SK-N-SH (cell line): ENCODE results near the gene KRT2. TPM values are rescaled to one million over a fixed set of nuclear protein-coding genes. Genes with fewer than 3 reads are reported as not detected.

Source experiments
- CTCF ChIA-PET: fragments of 300-600, 350-600 bp; formaldehyde crosslinking; extraction: SDS; loops from one replicate; lab custom pipeline; 2021; lab: Yijun Ruan, JAX
- POLR2A ChIA-PET: fragments of 350-600 bp; sonication (Branson Sonifier 250); formaldehyde crosslinking; extraction: SDS; loops from one replicate; lab custom pipeline; 2020; ENCODE audit warnings: antibody characterized with exemption, inconsistent platforms; lab: Yijun Ruan, JAX
- DNase-seq: peaks from one replicate; pipeline ENCODE4 v3.0.0; 2012
- H2AFZ ChIP-seq: fragments of 200-600 bp; sonication (generic); 2 replicates; pipeline ENCODE4 v1.8.1; 2016; ENCODE audit warnings: antibody characterized with exemption, mild to moderate bottlenecking, low read depth
- H3F3A ChIP-seq: fragments of 200-600 bp; sonication (generic); replicated peaks from 2 replicates; pipeline ENCODE3; 2016; ENCODE audit warnings: antibody characterized with exemption, mild to moderate bottlenecking; ENCODE audit not compliant: insufficient read depth
- H3K27ac ChIP-seq, 2 experiments: fragments of 200-500 bp in 1 of 2; fragments of 200-600 bp in 1 of 2; sonication (Bioruptor generic) in 1 of 2; sonication (generic), shearing (Covaris generic) in 1 of 2; 2 replicates each; pipeline versions ENCODE4 v1.5.1 to v1.6.1; 2014 to 2016; ENCODE audit warnings: low read depth in 2 of 2, inconsistent platforms in 1 of 2, low read length in 1 of 2, mild to moderate bottlenecking in 1 of 2, mixed read lengths in 1 of 2
- H3K27me3 ChIP-seq: fragments of 200-600 bp; sonication (generic), shearing (Covaris generic); 2 replicates; pipeline ENCODE4 v1.6.1; 2016; ENCODE audit warnings: mixed run types; ENCODE audit not compliant: insufficient read depth
- H3K36me3 ChIP-seq, 2 experiments: fragments of 200-500 bp in 1 of 2; fragments of 200-600 bp in 1 of 2; sonication (Bioruptor generic) in 1 of 2; sonication (generic) in 1 of 2; replicated peaks in 1 of 2; 2 replicates each; pipeline versions ENCODE3 to v1.5.1; 2014 to 2016; ENCODE audit warnings: low read length in 1 of 2, mild to moderate bottlenecking in 1 of 2; ENCODE audit not compliant: insufficient read depth in 2 of 2, control insufficient read depth in 1 of 2
- H3K4me1 ChIP-seq, 2 experiments: fragments of 200-500 bp in 1 of 2; fragments of 200-600 bp in 1 of 2; sonication (Bioruptor generic) in 1 of 2; sonication (generic), shearing (Covaris generic) in 1 of 2; 2 replicates each; pipeline versions ENCODE4 v1.5.1 to v1.6.1; 2014 to 2016; ENCODE audit warnings: low read depth in 1 of 2, low read length in 1 of 2, mixed run types in 1 of 2; ENCODE audit not compliant: insufficient read depth in 2 of 2, control insufficient read depth in 1 of 2
- H3K4me2 ChIP-seq: fragments of 200-600 bp; sonication (generic), shearing (Covaris generic); 2 replicates; pipeline ENCODE4 v1.6.1; 2017; ENCODE audit warnings: mixed run types
- H3K4me3 ChIP-seq, 2 experiments: fragments of 200-500 bp in 1 of 2; fragments of 200-600 bp in 1 of 2; sonication (Bioruptor generic) in 1 of 2; sonication (generic), shearing (Covaris generic) in 1 of 2; 2 replicates each; pipeline versions ENCODE4 v1.5.1 to v1.8.1; 2014 to 2016; ENCODE audit warnings: low read depth in 2 of 2, inconsistent platforms in 1 of 2, low read length in 1 of 2, mild to moderate bottlenecking in 1 of 2, mixed read lengths in 1 of 2, moderate library complexity in 1 of 2
- H3K79me2 ChIP-seq: fragments of 200-600 bp; sonication (generic); 2 replicates; pipeline ENCODE4 v1.8.1; 2017; ENCODE audit warnings: mild to moderate bottlenecking; ENCODE audit not compliant: insufficient read depth
- H3K9ac ChIP-seq: fragments of 200-600 bp; sonication (generic); 2 replicates; pipeline ENCODE4 v1.6.1; 2017; ENCODE audit warnings: mixed run types
- H3K9me2 ChIP-seq: fragments of 200-600 bp; sonication (generic); 2 replicates; pipeline ENCODE4 v1.6.1; 2017; ENCODE audit warnings: mixed run types
- H3K9me3 ChIP-seq: fragments of 200-600 bp; sonication (generic); 2 replicates; pipeline ENCODE4 v1.6.1; 2017; ENCODE audit warnings: mixed run types, mild to moderate bottlenecking, moderate library complexity
- H4K20me1 ChIP-seq: fragments of 200-600 bp; sonication (generic); 2 replicates; pipeline ENCODE4 v1.6.1; 2017; ENCODE audit warnings: mild to moderate bottlenecking, mixed run types; ENCODE audit not compliant: insufficient read depth
- CTCF ChIP-seq: fragments of 200-600 bp; sonication (generic); IDR thresholded peaks from 2 replicates; pipeline ENCODE4 v1.6.1; 2017; ENCODE audit warnings: antibody characterized with exemption, mild to moderate bottlenecking, moderate library complexity
- FOSL2 ChIP-seq: IDR thresholded peaks from 2 replicates; pipeline ENCODE4 v1.4.0; 2012; ENCODE audit warnings: low read depth, mild to moderate bottlenecking, moderate library complexity, borderline replicate concordance
- FOXJ3 ChIP-seq: sonication (generic); formaldehyde crosslinking; IDR thresholded peaks from 2 replicates; pipeline ENCODE4 v1.5.1; 2020; ENCODE audit warnings: mild to moderate bottlenecking, missing genetic modification reagents
- GATA2 ChIP-seq: sonication (generic); formaldehyde crosslinking; IDR thresholded peaks from 2 replicates; pipeline ENCODE4 v1.5.0; 2020; ENCODE audit warnings: mild to moderate bottlenecking, missing genetic modification reagents
- JUND ChIP-seq: IDR thresholded peaks from 2 replicates; pipeline ENCODE4 v1.4.0; 2012
- NRF1 ChIP-seq: IDR thresholded peaks from 2 replicates; pipeline ENCODE4 v1.6.1; 2012; ENCODE audit warnings: low read depth, mild to moderate bottlenecking, low read length
- POLR2AphosphoS5 ChIP-seq: IDR thresholded peaks from 2 replicates; pipeline ENCODE4 v1.6.1; 2012; ENCODE audit warnings: low read depth, low read length
- RAD21 ChIP-seq: IDR thresholded peaks from 2 replicates; pipeline ENCODE4 v1.6.1; 2012; ENCODE audit warnings: mild to moderate bottlenecking, low read length
- RFX5 ChIP-seq: IDR thresholded peaks from 2 replicates; pipeline ENCODE4 v1.6.1; 2012; ENCODE audit warnings: mild to moderate bottlenecking, improper control_type of control experiment, low read length
- RXRA ChIP-seq: IDR thresholded peaks from 2 replicates; pipeline ENCODE4 v1.4.0; 2012; ENCODE audit warnings: low read depth, mild to moderate bottlenecking, borderline replicate concordance
- SMC3 ChIP-seq: IDR thresholded peaks from 2 replicates; pipeline ENCODE4 v1.6.1; 2012; ENCODE audit warnings: low read depth, low read length, improper control_type of control experiment
- TEAD4 ChIP-seq: IDR thresholded peaks from 2 replicates; pipeline ENCODE4 v1.4.0; 2012; ENCODE audit warnings: mild to moderate bottlenecking, borderline replicate concordance; ENCODE audit not compliant: insufficient read depth
- USF1 ChIP-seq: IDR thresholded peaks from 2 replicates; pipeline ENCODE4 v1.4.0; 2012; ENCODE audit warnings: low read depth, borderline replicate concordance
- USF2 ChIP-seq: fragments of 150-350 bp; IDR thresholded peaks from 2 replicates; pipeline ENCODE4 v1.6.1; 2017; ENCODE audit warnings: antibody characterized with exemption, low read length, low read depth, borderline replicate concordance
- ZBTB33 ChIP-seq: IDR thresholded peaks from 2 replicates; pipeline ENCODE4 v1.4.0; 2012; ENCODE audit warnings: low read depth, borderline replicate concordance
- WGBS: methylation state at CpG from one replicate; pipeline ENCODE4 v1.1.6; 2017; ENCODE audit warnings: low lambda C conversion rate; 5-methylcytosine and 5-hydroxymethylcytosine counted together
- polyA plus RNA-seq, 3 experiments: library from polyadenylated mRNA; depleted of rRNA; stranded (reverse); fragments of >200 nt; gene quantifications; 2 replicates each; pipeline ENCODE4 v1.2.3, GENCODE V29; 2012
- TF ChIP-seq, protein P1 (sequence below): fragments of 150-350 bp; IDR thresholded peaks from 2 replicates; pipeline ENCODE4 v1.6.1; 2016; ENCODE audit warnings: mild to moderate bottlenecking, low read depth, low read length
- TF ChIP-seq, protein P2 (sequence below): IDR thresholded peaks from 2 replicates; pipeline ENCODE4; 2012
- TF ChIP-seq, protein P3 (sequence below): IDR thresholded peaks from 2 replicates; pipeline ENCODE4 v1.4.0; 2012; ENCODE audit warnings: low read depth

Gene KRT2
- polyA plus RNA-seq, 1 of the 3 experiments (the other 2 are of a cell fraction) = not detected

DNA sequence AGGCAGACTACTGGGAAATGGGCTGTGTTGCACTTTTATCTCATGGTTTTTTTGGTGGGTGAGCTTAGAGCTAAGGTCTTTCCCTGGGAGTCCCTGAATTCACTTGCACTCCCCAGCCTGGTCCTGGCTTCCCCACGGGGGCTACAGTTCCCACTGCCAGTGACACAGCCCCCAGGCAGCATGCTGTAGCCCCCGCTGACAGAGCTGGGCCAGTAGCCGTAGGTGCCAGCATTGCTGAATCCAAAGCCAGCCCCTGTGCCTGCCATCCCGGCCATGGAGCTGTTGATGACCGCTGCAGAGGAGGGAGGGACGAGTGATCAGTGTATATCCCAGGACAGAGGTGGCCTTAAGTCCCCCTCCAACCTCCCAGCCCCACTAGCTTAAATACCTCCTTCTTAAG lies 43.9 kb downstream of the KRT2 start:
- no peaks in the 10 kb centered on the region for H3K9me3 ChIP-seq
- no peaks in the 10 kb centered on the region for H3K36me3 ChIP-seq
- no peaks in the 10 kb centered on the region for H3K4me1 ChIP-seq
- H4K20me1 ChIP-seq = no peaks in the 10 kb centered on the region
- no peak overlapping the region for H2AFZ ChIP-seq
- H3K4me2 ChIP-seq = no peak overlapping the region
- no peaks in the 10 kb centered on the region for H3K79me2 ChIP-seq
- no peaks in the 10 kb centered on the region for H3F3A ChIP-seq
- no peak overlapping the region for H3K4me3 ChIP-seq
- H3K27me3 ChIP-seq = peaks cover 18% of the 10 kb centered on the region; the same call in 1 of the 2 replicates
- DNase-seq = no peak
- ChIA-PET POLR2A (no interaction called here), CTCF (no interaction called here)
- no peak overlapping the region for H3K9ac ChIP-seq
- no peaks in the 10 kb centered on the region for H3K9me2 ChIP-seq
- no peak overlapping the region for H3K27ac ChIP-seq
- 19% methylated on average over 6 of the region's 6 CpGs for WGBS
- TF ChIP-seq FOXJ3 (CRISPR knock-in tag) (no peak), USF1 (no peak)
- TF ChIP-seq, protein P1, sequence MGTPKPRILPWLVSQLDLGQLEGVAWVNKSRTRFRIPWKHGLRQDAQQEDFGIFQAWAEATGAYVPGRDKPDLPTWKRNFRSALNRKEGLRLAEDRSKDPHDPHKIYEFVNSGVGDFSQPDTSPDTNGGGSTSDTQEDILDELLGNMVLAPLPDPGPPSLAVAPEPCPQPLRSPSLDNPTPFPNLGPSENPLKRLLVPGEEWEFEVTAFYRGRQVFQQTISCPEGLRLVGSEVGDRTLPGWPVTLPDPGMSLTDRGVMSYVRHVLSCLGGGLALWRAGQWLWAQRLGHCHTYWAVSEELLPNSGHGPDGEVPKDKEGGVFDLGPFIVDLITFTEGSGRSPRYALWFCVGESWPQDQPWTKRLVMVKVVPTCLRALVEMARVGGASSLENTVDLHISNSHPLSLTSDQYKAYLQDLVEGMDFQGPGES = no peak

GRCh38 chr12:52607314-52607713 lies 44.7 kb downstream of the KRT2 start:
- no peaks in the 10 kb centered on the region for H3K36me3 ChIP-seq
- no peaks in the 10 kb centered on the region for H3F3A ChIP-seq
- no peaks in the 10 kb centered on the region for H3K9me3 ChIP-seq
- H3K27me3 ChIP-seq = peaks cover 25% of the 10 kb centered on the region; the same call in 1 of the 2 replicates
- H4K20me1 ChIP-seq = no peaks in the 10 kb centered on the region
- H3K4me2 ChIP-seq = no peak overlapping the region
- DNase-seq = no peak
- H3K4me3 ChIP-seq = no peak overlapping the region
- no peak overlapping the region for H3K27ac ChIP-seq
- no peak overlapping the region for H2AFZ ChIP-seq
- H3K9me2 ChIP-seq = no peaks in the 10 kb centered on the region
- no peaks in the 10 kb centered on the region for H3K79me2 ChIP-seq
- 7% methylated on average over 1 of the region's 1 CpG for WGBS
- H3K9ac ChIP-seq = no peak overlapping the region
- ChIA-PET POLR2A (no interaction called here), CTCF (interaction anchor here (0.6 kb wide), 1 partner anchor 105 kb away, joined by 3 read pairs; no protein-coding TSS in a partner anchor)
- no peaks in the 10 kb centered on the region for H3K4me1 ChIP-seq
- TF ChIP-seq CTCF (no peak), USF2 (no peak), NRF1 (no peak), FOSL2 (no peak), RAD21 (no peak), TEAD4 (no peak), GATA2 (no peak), RFX5 (no peak), POLR2AphosphoS5 (no peak), SMC3 (no peak), ZBTB33 (no peak), JUND (no peak), RXRA (no peak)
- TF ChIP-seq, protein P1 = no peak
- TF ChIP-seq, protein P2, sequence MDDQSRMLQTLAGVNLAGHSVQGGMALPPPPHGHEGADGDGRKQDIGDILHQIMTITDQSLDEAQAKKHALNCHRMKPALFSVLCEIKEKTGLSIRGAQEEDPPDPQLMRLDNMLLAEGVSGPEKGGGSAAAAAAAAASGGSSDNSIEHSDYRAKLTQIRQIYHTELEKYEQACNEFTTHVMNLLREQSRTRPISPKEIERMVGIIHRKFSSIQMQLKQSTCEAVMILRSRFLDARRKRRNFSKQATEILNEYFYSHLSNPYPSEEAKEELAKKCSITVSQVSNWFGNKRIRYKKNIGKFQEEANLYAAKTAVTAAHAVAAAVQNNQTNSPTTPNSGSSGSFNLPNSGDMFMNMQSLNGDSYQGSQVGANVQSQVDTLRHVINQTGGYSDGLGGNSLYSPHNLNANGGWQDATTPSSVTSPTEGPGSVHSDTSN = no peak
- TF ChIP-seq, protein P3, sequence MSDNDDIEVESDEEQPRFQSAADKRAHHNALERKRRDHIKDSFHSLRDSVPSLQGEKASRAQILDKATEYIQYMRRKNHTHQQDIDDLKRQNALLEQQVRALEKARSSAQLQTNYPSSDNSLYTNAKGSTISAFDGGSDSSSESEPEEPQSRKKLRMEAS = no peak
